WTC11 (cell line): ENCODE results near the gene STAMBPL1.

ENCODE experiments used
- ETV6 ChIP-seq: sonication (generic); formaldehyde crosslinking; IDR thresholded peaks from 2 replicates; pipeline ENCODE4 v1.8.1; 2022; ENCODE audit warnings: mild to moderate bottlenecking, missing genetic modification reagents
- IRF2 ChIP-seq: sonication (generic); formaldehyde crosslinking; IDR thresholded peaks from 2 replicates; pipeline ENCODE4 v1.8.0; 2022; ENCODE audit warnings: low read depth, missing genetic modification reagents, borderline replicate concordance
- SP1 ChIP-seq: sonication (generic); formaldehyde crosslinking; conservative IDR thresholded peaks from 2 replicates; pipeline ENCODE4 v1.8.1; 2022; ENCODE audit warnings: missing genetic modification reagents
- TF ChIP-seq, protein P1 (sequence below): fragments of 200-600 bp; IDR thresholded peaks from 2 replicates; pipeline ENCODE4 v1.8.0; 2022; ENCODE audit warnings: antibody characterized with exemption

DNA sequence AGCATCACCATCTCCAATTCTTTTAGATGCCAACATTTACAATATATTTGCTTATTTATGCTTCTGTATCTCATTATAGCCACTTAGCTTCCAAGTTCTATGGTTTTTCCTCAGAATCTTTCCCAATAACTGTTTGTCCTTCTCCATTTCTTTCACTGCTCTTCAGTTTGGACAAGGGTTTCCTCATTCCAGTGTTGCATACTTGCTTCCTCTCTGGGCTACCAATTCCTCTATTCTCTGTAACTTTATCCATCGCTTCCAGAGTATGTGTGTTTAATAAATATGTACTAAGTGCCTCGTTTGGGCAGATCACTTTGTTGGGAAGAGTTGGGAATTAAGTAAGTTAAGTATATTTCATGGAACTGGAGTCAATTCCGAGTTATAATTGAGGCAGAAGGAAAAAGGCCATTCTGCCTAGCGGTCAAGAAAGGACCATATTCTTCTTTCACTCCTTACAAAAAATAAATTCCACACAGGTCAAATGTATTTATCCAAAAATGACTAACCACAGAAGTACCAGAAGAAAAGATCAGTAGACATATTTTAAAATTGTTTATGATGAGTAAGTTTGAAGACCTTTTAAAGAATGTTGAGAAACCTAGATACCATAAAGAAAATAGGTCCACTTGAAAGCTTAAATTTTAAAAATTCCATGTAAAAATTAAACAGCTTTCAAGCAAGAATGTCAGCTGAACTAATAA, 10.8 kb downstream of the STAMBPL1 start:
- TF ChIP-seq ETV6 (no peak), SP1 (no peak), IRF2 (CRISPR knock-in tag) (no peak)
- TF ChIP-seq, protein P1, sequence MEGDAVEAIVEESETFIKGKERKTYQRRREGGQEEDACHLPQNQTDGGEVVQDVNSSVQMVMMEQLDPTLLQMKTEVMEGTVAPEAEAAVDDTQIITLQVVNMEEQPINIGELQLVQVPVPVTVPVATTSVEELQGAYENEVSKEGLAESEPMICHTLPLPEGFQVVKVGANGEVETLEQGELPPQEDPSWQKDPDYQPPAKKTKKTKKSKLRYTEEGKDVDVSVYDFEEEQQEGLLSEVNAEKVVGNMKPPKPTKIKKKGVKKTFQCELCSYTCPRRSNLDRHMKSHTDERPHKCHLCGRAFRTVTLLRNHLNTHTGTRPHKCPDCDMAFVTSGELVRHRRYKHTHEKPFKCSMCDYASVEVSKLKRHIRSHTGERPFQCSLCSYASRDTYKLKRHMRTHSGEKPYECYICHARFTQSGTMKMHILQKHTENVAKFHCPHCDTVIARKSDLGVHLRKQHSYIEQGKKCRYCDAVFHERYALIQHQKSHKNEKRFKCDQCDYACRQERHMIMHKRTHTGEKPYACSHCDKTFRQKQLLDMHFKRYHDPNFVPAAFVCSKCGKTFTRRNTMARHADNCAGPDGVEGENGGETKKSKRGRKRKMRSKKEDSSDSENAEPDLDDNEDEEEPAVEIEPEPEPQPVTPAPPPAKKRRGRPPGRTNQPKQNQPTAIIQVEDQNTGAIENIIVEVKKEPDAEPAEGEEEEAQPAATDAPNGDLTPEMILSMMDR: no peak
